ENCODE results near the gene CCDC28A. TPM values are rescaled to one million over a fixed set of nuclear protein-coding genes. Genes with fewer than 3 reads are reported as not detected.

Gene CCDC28A
- total RNA-seq, 4 donors from 2014 or later, result 4.6 to 8.4 (median 5.6) TPM

GRCh38 chr6:138752017-138752416, 21.6 kb upstream of the CCDC28A start:
- intact Hi-C loops (cut with DNase I; ENCODE audit: low total_unique reads), result no loop called here

GRCh38 chr6:138757136-138757535, 16.4 kb upstream of the CCDC28A start:
- H3K4me3 ChIP-seq, result no peak overlapping the region
- H3K27ac ChIP-seq, result no peak overlapping the region
- no peaks in the 10 kb centered on the region for H3K27me3 ChIP-seq
- ATAC-seq (no peak), DNase-seq (no peak)
- no peaks in the 10 kb centered on the region for H3K4me1 ChIP-seq
- in situ Hi-C loops (cut with MboI; ENCODE audit: low sequenced_read_pairs in 4 of 4), result loop anchor here in 3 of 4 donors (5.0 to 25.0 kb wide), 4 partner anchors 320 to 645 kb away; partner anchors contain the start of genes HEBP2 (in 1 of the 3) and PERP (in 1 of the 3)
- H3K36me3 ChIP-seq, result no peaks in the 10 kb centered on the region
- TF ChIP-seq POLR2A (IDR thresholded peaks at IDR 0.05) (no peak), CTCF (IDR thresholded peaks at IDR 0.05 in 4 of 5, conservative IDR thresholded peaks at IDR 0.05 in 1 of 5) (no peak)
- intact Hi-C loops (cut with DNase I; ENCODE audit: low total_unique reads), result no loop called here
- no peaks in the 10 kb centered on the region for H3K9me3 ChIP-seq

More at GRCh38 chr6:138752017-138752416, 21.6 kb upstream of the CCDC28A start:
- Histone ChIP-seq H3K27me3 (no peaks in the 10 kb centered on the region), H3K4me1 (no peaks in the 10 kb centered on the region), H3K27ac (no peak overlapping the region), H3K36me3 (no peaks in the 10 kb centered on the region), H3K9me3 (no peaks in the 10 kb centered on the region), H3K4me3 (no peak overlapping the region)
- in situ Hi-C loops (cut with MboI; ENCODE audit: low sequenced_read_pairs in 4 of 4), result loop anchor here in 2 of 4 donors (25.0 kb wide), 3 partner anchors 315 to 640 kb away; partner anchors contain the start of genes HEBP2 (in 1 of the 2) and PERP (in 1 of the 2)
- no peak for DNase-seq
- no peak for ATAC-seq
- no peak for TF ChIP-seq POLR2A (IDR thresholded peaks at IDR 0.05)

GRCh38 chr6:138765896-138766655, 7.5 kb upstream of the CCDC28A start:
- TF ChIP-seq CTCF (IDR thresholded peaks at IDR 0.05 in 4 of 5, conservative IDR thresholded peaks at IDR 0.05 in 1 of 5) (peak; percentile 34 to 74 (median 62)), POLR2A (IDR thresholded peaks at IDR 0.05) (no peak)
- Histone ChIP-seq H3K27ac (no peak overlapping the region), H3K36me3 (no peaks in the 10 kb centered on the region), H3K4me3 (no peak overlapping the region), H3K27me3 (no peaks in the 10 kb centered on the region), H3K9me3 (no peaks in the 10 kb centered on the region), H3K4me1 (no peaks in the 10 kb centered on the region)
- intact Hi-C loops (cut with DNase I; ENCODE audit: low total_unique reads) (loop anchor here (1.0 to 5.0 kb wide), 3 partner anchors 178 to 649 kb away; no protein-coding TSS in a partner anchor), in situ Hi-C loops (cut with MboI; ENCODE audit: low sequenced_read_pairs in 4 of 4) (loop anchor here (5.0 to 25.0 kb wide), 7 partner anchors 74 to 654 kb away; partner anchors contain the start of genes HEBP2 (in 1 of the 4) and PERP (in 1 of the 4))
- DNase-seq (no peak), ATAC-seq (no peak)

GRCh38 chr6:138769102-138769676, 4.4 kb upstream of the CCDC28A start:
- DNase-seq (no peak), ATAC-seq (no peak)
- Histone ChIP-seq H3K36me3 (no peaks in the 10 kb centered on the region), H3K4me1 (peaks cover 8 to 9% of the 10 kb centered on the region in 2 donors), H3K4me3 (no peak overlapping the region), H3K27ac (no peak overlapping the region), H3K27me3 (no peaks in the 10 kb centered on the region), H3K9me3 (no peaks in the 10 kb centered on the region)
- intact Hi-C loops (cut with DNase I; ENCODE audit: low total_unique reads), result loop anchor here (5.0 kb wide), 1 partner anchor 652 kb away; no protein-coding TSS in a partner anchor
- in situ Hi-C loops (cut with MboI; ENCODE audit: low sequenced_read_pairs in 4 of 4), result loop anchor here (5.0 to 25.0 kb wide), 7 partner anchors 77 to 657 kb away; partner anchors contain the start of genes HEBP2 (in 1 of the 4) and PERP (in 1 of the 4)
- TF ChIP-seq CTCF (IDR thresholded peaks at IDR 0.05 in 4 of 5, conservative IDR thresholded peaks at IDR 0.05 in 1 of 5) (no peak), POLR2A (IDR thresholded peaks at IDR 0.05) (no peak)
